HCEC 1CT (cell line): Measurements from ENCODE around the gene OSBPL10.
"Not testable (repeated sequence)": the region's sequence is repeated elsewhere in the genome, so short reads cannot be mapped to it uniquely, and the experiment has no call there.

Experiments
- DNase-seq: peaks from one replicate; pipeline ENCODE4 v3.0.0-alpha.2; 2017

OSBPL10 gene

DNA sequence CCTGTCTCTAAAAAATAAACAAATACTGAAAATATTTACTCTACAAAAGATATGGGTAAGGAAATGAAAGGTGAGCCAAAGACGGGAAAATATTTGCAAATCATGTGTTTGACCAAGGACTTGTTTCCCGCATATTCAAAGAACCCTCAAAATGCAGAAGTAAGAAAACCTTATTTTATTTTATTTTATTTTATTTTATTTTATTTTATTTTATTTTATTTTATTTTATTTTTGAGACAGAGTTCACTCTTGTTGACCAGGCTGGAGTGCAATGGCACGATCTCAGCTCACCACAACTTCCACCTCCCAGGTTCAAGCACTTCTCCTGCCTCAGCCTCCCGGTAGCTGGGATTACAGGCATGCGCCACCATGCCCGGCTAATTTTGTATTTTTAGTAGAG is 11.9 kb upstream of the OSBPL10 start:
- not testable (repeated sequence) for DNase-seq

- DNase-seq = no peak
Measured at GRCh38 chr3:31988271-31988670, 7.2 kb upstream of the OSBPL10 start.

DNA sequence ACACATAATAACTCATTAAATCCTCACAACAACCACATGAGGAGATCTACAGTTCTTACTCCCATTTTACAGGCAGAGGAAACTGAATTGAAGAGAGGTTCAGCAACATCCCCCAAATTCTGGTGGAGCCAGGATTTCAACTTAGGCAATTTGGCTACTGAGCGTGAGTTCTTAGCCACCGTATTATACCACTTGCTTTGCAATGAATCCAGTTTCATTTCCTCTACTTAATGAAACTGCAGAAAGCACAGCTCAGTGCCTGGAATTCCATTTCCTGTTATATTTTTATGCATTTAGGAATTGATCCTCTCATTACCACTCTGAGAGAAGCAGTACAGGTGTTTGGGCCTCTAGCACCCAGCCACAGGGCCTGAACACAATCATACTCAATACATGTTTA is 4.8 kb upstream of the OSBPL10 start:
- DNase-seq = no peak

- no peak for DNase-seq
Measured at GRCh38 chr3:31984321-31984720, 3.3 kb upstream of the OSBPL10 start.

GRCh38 chr3:31980530-31981205 is 394 bp downstream of the OSBPL10 start:
- DNase-seq = peak; percentile 49

DNA sequence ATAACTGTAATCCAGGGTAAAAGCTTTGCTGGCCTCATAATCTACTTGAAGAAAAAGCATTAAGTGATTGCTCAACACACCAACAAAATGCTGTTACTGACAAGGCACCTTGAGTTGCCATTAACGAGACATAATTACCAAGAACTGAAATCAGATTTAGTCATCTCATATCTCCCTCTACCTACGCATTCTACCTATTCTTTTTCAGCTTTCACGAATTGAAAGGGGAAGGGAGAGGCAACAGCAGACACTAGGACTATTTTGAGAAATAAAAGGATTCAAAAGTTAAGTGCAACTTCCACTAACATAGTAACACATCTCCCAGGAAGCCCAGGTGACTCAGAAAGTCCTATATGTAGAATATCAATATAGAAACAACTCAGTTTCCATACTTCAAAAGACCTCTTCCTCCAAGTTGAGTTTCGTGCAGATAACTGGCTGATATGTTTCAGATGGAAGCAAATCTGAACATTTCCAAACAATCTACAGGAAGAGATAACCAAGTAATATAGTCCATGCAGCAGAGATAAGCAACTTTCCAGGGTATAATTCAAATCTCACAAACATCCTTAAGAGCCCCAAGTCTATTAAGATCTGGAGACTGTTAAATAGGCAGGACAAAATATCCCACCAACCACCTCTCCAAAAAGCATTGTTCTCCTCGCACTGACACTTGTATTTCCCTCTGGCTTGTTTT is 1.9 kb downstream of the OSBPL10 start:
- DNase-seq = no peak

GRCh38 chr3:31978553-31978952 is 2.5 kb downstream of the OSBPL10 start:
- no peak for DNase-seq

- no peak for DNase-seq
Measured at GRCh38 chr3:31977736-31978135, 3.3 kb downstream of the OSBPL10 start.

GRCh38 chr3:31976302-31976701 is 4.8 kb downstream of the OSBPL10 start:
- no peak for DNase-seq

GRCh38 chr3:31974964-31975363 is 6.1 kb downstream of the OSBPL10 start:
- no peak for DNase-seq

DNA sequence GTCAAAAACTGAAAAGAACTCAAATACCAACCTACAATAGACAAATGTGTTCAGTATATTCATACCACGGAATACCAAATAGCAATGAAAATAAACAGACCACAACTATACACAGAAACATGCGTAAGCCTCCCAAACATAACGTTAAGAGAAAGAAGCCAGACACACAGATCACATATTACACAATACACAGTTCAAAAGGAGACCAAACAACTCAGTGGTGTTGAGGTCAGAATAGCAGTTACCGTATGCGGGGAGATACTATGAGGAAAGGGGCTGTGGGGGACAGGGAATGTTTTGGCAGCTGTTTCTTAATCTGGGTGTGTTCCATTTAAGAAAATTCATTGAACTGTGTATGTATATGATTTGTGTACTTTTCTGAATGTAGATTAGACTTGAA is 6.6 kb downstream of the OSBPL10 start:
- peak; percentile 86 for DNase-seq

DNA sequence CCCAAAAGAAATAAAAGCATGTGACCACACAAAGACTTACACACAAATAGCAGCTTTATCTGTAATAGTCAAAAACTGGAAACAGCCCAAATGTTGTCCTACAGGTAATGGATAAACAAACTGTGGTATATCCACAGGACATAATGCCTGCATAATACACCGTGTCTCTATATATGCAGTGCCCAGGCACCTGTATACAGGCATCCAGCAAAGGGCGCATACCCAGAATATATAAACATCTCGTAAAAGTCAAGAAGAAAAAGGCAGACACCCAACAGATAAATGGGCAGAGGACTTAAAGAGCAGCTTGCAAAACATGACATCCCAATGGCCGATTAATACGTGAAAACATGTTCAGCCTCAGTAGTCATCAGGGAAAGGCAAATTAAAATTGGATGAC is 7.2 kb downstream of the OSBPL10 start:
- no peak for DNase-seq

DNA sequence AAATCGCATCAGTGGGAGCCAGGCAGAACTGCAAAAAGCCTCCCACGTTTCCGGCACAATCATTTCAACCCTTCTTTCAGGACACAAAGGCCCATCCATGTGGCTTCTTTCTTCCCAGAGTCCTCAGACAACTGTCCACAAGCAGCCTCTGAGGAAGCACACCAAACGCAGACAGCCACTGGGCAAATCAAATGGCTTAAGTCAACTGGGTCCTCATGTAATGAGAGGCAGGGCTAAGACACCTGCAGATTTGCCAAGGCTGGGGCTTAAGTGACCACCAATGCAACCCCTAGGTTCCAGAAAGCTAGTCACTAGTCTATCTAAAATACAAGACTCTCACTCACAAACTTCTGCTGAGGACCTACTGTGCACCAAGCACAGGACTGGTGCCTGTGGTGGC is 8.0 kb downstream of the OSBPL10 start:
- DNase-seq = no peak

GRCh38 chr3:31971607-31972006 is 9.5 kb downstream of the OSBPL10 start:
- no peak for DNase-seq

GRCh38 chr3:31968927-31969418 is 12.1 kb downstream of the OSBPL10 start:
- DNase-seq = peak; percentile 98

DNA sequence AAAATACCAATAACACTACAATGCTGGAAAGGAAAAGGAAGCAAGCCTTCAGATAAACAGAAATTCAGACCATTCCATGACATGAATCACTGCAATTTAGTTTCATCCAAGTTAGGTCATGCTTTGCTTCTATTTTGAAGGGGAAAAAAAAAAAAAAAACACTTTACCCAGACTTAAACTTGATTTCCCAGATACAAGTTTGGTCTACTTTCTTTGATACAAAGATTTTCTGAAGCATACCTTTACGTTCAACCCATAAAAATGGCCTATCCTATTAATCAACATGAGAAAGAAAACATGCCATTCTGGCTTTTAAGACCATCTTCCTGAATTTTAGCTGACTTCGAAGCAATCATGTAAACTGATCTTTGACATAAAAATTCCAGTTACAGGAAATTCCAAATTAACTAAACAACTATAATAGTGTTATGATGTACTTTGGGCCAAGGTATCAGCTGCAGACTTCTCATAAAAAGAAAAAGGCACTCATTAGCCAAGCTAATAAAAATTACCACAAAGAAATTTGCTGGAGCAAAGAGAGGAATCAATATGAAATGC is 12.6 kb downstream of the OSBPL10 start:
- peak; percentile 75 for DNase-seq

DNA sequence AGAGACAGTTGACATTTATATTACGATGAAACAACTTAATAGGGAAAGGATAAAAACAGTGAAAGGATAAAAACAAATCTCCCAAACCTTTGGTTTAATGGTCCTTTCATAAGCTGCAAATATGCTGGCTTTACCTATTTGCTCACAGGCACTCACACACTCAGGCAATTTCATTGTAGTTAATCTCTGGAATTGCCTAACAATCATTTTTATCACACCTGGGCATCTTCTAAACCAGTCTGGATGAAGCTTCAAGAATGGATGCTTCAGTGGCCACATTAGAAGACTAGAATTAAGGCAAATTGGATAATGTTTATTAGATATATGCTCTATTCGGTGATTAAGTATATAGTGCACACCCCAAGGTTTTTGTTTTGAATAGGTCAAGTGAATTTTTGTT is 13.5 kb downstream of the OSBPL10 start:
- no peak for DNase-seq

GRCh38 chr3:31966978-31967591 is 14.0 kb downstream of the OSBPL10 start:
- DNase-seq = no peak

DNA sequence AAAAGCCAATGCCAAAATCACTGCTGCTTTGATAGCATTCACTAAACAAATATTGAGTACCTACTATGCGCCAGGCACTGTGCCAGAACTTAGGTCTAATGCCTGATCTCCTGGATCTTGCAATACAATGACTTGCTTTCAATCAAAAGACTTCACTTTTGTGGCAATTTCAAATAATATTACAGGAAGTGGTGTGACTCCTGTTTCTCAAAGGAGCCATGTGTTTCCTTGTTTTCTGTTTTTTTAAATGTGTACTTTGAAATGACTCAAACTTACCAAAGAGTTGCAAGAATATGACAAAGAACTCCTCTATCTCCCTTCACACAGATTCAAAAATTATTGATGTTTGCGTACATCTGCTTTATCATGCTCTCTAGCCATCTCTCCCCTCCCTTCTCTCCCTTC is 18.3 kb downstream of the OSBPL10 start:
- peak; percentile 64 for DNase-seq

DNA sequence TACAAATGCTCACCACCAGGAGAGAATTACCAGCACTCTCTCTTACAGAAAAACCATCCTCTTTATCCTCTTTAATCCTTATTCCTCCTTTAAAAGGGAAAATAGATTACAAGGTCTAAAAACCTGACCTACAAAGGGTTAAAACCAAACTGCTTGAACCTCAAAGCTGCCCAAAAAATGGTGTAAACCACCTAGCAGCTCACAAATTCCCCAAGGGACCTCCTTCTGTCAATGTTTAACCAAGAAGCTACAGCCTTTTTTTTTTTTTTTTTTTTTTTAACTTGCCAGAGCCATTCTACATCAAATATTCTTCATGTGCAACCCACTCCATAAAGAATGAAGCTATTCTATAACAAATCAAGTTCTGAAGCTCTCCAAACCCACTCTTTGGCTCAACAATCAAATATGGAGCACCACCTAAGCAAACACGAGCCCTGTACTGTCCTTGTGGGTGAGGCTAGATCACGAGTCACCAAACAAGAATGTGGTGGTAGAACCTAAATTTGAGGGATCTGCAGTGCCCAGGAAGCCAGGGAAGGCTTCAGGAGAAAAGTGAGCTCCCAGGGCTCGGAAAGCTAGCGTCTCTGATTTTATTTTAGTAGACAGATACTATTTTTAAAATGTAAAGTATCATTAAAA is 20.1 kb downstream of the OSBPL10 start:
- peak; percentile 79 for DNase-seq

- DNase-seq = no peak
Measured at GRCh38 chr3:31959951-31960792, 20.9 kb downstream of the OSBPL10 start.

DNA sequence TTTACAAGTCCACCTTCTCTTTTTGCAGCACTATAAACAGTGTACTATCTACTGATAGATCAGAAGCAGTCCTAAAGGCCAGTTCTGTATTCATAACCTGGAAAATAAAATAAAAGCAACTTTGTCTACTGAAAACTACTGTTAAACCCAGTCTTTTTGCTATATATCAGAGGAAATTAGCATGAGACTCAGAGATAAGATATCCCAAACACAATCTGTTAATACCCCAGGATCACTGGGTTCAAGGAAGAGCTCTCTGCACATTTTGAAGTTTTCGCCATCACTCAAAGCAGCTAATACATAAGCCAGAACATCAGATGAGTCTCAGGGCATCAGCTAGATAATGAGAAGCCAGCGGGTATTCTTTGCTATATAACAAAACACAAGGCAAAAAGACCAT is 21.8 kb downstream of the OSBPL10 start:
- DNase-seq = no peak
